Fibroblast of villous mesenchyme (primary cell): Measurements from ENCODE around the gene C1QB. TPM values are rescaled to one million over a fixed set of nuclear protein-coding genes. Genes with fewer than 3 reads are reported as not detected.

Source experiments
- DNase-seq: peaks from one replicate; pipeline ENCODE4 v3.0.0-alpha.2; 2010; ENCODE audit warnings: low read depth
- H3K4me3 ChIP-seq: 2 replicates; pipeline ENCODE4 v1.5.1; 2011; ENCODE audit warnings: low read depth, mild to moderate bottlenecking, low read length
- total RNA-seq: library from RNA; depleted of rRNA; stranded (reverse); fragments of >200 nt; gene quantifications from 2 replicates; pipeline ENCODE4 v1.2.3, GENCODE V29; 2012
- TF ChIP-seq, protein P1 (sequence below): IDR thresholded peaks from 2 replicates; pipeline ENCODE4 v1.5.1; 2012; ENCODE audit warnings: low read depth, mild to moderate bottlenecking, low read length; ENCODE audit not compliant: insufficient read depth

The C1QB gene
- total RNA-seq, 1 donor, result not detected

DNA sequence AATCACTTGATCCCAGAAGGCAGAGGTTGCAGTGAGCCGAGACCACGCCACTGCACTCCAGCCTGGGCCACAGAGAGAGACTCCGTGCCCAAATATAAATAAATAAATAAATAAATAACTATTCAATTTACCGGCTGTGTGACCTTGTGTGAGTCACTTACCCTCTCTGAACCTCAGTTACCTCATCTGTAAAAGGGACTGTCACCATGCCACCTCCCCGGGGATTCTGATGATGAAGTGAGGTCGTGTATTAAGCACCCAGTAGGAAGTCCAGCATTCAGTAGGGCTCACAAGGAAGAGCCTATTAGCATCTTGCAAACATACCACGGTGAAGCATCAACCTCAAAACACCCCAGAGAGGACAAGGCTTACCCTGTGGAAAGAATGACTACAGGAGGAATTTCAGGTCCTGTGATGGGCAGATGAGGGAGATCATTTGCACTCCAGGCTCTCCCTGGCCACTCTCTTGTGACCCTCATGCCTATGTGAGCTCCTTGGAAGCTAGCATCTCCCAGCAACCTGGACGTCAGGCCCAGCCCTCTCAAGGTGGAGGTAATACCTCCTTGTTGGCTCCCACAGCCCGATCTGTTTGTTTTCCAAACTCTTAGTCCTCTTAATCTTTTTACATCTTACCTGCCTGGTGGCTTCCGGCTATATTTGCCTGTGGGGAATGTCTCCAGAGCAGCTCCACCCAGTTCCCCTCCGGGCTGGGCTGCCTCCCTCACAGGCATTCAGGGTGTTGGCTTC lies 24.2 kb upstream of the C1QB start:
- TF ChIP-seq, protein P1, sequence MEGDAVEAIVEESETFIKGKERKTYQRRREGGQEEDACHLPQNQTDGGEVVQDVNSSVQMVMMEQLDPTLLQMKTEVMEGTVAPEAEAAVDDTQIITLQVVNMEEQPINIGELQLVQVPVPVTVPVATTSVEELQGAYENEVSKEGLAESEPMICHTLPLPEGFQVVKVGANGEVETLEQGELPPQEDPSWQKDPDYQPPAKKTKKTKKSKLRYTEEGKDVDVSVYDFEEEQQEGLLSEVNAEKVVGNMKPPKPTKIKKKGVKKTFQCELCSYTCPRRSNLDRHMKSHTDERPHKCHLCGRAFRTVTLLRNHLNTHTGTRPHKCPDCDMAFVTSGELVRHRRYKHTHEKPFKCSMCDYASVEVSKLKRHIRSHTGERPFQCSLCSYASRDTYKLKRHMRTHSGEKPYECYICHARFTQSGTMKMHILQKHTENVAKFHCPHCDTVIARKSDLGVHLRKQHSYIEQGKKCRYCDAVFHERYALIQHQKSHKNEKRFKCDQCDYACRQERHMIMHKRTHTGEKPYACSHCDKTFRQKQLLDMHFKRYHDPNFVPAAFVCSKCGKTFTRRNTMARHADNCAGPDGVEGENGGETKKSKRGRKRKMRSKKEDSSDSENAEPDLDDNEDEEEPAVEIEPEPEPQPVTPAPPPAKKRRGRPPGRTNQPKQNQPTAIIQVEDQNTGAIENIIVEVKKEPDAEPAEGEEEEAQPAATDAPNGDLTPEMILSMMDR, result no peak
- H3K4me3 ChIP-seq, result no peak overlapping the region
- no peak for DNase-seq

GRCh38 chr1:22629886-22630285 lies 23.1 kb upstream of the C1QB start:
- H3K4me3 ChIP-seq, result no peak overlapping the region
- DNase-seq, result no peak
- TF ChIP-seq, protein P1, result no peak

DNA sequence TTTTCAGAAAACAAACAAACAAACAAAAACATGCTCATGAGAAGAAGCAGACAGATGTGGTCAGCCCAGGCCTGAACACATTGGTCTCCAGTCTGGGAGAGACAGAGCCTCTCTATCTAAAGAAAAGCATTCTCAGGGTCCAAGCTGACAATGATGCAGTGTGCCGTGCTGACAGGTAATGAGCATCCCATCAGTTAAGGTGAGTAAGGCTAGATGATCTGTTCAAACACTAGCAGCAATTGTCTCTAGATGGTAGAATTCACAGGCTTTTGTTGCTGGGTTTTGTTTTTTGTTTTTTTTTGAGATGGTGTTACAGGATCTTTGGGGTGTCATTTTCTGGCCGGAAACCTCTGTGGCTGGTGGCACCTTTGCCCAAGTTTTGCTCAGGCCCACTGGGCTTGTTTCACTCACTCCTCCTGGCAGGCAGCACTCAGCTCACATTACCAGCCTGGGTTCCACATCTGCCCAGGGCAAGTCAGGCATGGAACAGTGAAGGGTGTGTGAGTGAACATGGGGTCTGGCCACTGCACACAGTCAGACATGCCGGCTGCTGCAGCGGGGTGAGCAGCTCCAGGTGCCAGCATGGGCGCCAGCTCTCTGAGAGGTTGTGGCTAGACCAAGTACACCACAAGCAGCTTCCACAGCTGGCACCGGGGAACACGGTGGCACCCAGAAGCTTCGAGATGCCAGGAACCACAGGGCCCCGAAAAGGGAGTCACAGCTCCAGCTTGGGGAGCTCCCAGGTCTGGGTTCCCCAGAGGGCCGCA lies 19.2 kb upstream of the C1QB start:
- TF ChIP-seq, protein P1, result no peak
- H3K4me3 ChIP-seq, result no peak overlapping the region
- DNase-seq, result no peak

DNA sequence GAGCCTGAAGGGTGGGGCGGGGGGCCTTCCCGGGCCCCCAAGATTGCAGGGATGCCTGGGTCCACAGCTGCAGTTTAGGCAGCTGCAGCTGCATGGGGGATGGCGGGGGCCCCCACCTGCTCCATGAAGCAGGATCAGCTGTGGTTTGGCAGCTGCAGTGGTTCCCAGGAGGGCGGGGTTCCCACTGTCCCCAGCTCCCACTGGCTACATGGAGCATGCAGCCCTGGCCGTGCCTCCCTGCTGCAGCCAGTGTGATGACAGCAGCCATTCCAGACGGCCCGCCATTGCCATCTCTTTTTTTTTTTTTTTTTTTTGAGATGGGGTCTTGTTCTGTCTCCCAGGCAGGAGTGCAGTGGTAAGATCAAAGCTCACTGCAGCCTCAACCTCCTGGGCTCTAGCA lies 17.6 kb upstream of the C1QB start:
- DNase-seq, result no peak
- H3K4me3 ChIP-seq, result no peak overlapping the region
- TF ChIP-seq, protein P1, result no peak

- no peak for DNase-seq
- TF ChIP-seq, protein P1, result no peak
Measured at GRCh38 chr1:22636353-22636752, 16.7 kb upstream of the C1QB start, which contains the start of gene C1QA. Gene C1QA, plus strand, starts transcription at chr1:22636628. Its CDS starts 989 bp downstream, at chr1:22637617.

DNA sequence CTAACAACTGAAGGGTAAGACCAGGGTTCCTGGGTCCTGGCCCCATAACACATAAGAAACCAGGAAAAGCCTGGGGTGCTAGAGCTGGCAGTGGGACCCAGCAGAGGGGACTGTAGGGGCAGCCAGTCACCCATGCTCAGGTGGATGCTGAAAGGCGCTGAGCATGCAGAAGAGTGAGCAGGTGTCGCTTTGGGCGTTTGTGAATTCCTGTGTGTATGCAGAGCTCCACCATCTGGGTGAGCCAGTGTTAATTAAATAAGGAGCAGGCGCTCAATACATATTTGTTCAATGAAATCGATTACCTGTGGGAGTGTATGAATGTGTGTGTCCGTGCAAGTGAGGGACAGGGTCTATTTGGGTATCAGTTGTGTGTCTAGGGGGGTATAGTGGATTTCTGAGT lies 16.1 kb upstream of the C1QB start:
- TF ChIP-seq, protein P1, result no peak
- DNase-seq, result no peak
- no peak overlapping the region for H3K4me3 ChIP-seq

More at GRCh38 chr1:22636353-22636752, 16.7 kb upstream of the C1QB start, which contains the start of gene C1QA:
- H3K4me3 ChIP-seq, result no peak within 1 kb of the TSS
